ENCODE measurements around the gene COL20A1.

The COL20A1 gene

GRCh38 chr20:63380346-63380870 is 87.4 kb downstream of the COL20A1 start:
- no peak for DNase-seq

- DNase-seq, result peak; percentile 13 to 69 (median 40)
Measured at GRCh38 chr20:63381781-63382431, 88.9 kb downstream of the COL20A1 start.

DNA sequence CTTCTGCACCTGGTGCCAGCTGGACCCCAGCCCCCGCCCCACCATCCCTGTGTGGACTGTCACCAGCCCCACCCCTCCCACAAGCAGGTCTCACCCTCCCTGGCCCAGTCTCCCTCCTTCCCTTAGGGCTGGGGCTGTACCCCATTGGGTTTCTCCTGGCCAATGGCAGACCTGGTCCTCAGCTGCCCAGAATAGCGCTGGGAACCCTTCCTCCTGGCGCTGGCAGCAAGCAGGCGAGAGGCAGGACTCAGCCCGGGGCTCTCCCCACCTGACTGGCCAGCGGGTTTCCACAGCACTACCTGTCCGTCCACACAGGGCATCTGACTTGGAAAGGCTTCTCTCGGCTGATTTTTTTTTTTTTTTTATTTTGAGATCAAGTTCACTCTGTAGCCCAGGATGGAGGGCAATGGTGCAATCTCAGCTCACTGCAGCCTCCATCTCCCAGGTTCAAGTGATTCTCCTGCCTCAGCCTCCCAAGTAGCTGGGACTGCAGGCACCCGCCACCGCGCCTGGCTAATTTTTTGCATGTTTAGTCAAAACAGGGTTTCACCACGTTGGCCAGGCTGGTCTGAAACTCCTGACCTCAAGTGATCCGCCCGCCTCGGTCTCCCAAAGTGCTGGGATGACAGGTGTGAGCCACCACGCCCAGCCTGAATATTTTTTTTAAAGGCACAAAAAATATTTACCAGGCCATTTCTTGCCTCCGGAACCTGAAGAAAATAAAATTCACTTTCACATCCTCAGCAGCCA is 89.7 kb downstream of the COL20A1 start:
- DNase-seq, result peak in 1 of 3 experiments; percentile 27

DNA sequence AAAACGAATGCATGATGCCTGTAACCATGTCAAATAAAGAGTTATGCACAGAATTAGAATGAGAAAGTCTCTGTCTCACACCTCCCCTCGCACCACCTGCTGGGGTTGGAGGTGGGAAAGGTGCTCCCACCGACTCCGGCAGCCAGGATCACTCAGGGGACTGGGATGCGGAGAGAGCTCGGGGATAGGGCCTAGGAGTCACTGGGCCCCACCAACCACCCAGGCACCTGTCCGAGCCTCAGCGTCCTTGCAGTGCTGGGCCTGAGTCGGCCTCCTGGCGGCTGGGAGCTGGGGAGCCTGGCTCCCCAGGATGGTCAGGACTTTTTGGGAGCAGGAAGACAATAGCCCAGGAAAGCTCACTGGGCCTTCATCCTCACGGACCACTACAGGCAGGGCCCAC is 90.6 kb downstream of the COL20A1 start:
- no peak for DNase-seq

DNA sequence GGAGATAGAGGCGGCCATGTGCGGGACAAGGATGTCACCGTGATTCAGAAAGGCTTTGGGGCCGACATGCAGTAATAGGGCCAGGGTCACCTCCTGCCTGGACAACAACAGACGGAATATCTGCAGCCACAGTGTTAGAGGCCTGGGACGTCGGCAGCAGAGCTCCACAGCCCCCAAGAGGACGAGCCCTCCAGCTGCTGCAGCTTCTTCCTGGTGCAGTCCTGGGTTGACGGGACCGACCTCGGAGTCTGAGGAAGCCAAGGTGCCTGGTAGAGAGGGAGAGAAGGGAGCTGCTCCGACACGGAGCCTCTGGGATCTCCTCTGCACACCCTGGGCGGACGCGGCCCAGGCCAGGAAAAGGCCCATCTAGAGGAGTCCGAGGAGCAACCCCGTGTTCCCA is 91.3 kb downstream of the COL20A1 start:
- DNase-seq, result no peak
